ENCODE measurements around the gene SETD2.

The SETD2 gene

DNA sequence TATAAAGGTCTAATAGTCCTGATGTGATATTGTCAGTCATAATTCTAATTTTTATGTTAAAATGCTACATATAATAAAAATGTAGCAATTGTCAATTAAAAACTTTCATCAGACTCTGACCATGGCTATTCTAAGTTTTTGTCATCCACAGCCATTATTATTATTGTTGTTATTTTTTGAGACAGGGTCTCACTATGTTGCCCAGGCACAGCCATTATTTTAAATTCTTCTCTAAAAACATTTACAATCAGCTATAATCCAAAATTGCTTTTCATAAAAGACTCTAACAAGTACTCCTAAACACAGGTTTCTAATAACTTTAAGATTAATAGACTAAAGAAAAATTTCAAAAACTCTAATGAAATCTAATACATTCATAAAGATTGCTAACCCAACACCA is 41.0 kb upstream of the SETD2 start:
- ATAC-seq = no peak
- TF ChIP-seq TOX (CRISPR knock-in tag; IDR thresholded peaks at IDR 0.05; ENCODE audit: borderline replicate concordance) = no peak
- no peak for TF ChIP-seq ESRRG (CRISPR knock-in tag; IDR thresholded peaks at IDR 0.05)
- no peak for TF ChIP-seq ZC3H10 (CRISPR knock-in tag; IDR thresholded peaks at IDR 0.05)
- TF ChIP-seq, protein P1, sequence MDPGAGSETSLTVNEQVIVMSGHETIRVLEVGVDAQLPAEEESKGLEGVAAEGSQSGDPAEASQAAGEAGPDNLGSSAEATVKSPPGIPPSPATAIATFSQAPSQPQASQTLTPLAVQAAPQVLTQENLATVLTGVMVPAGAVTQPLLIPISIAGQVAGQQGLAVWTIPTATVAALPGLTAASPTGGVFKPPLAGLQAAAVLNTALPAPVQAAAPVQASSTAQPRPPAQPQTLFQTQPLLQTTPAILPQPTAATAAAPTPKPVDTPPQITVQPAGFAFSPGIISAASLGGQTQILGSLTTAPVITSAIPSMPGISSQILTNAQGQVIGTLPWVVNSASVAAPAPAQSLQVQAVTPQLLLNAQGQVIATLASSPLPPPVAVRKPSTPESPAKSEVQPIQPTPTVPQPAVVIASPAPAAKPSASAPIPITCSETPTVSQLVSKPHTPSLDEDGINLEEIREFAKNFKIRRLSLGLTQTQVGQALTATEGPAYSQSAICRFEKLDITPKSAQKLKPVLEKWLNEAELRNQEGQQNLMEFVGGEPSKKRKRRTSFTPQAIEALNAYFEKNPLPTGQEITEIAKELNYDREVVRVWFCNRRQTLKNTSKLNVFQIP (CRISPR knock-in tag; IDR thresholded peaks at IDR 0.05; ENCODE audit: borderline replicate concordance, low read depth) = no peak
- no peak for TF ChIP-seq OSR1 (CRISPR knock-in tag; IDR thresholded peaks at IDR 0.05)
- TF ChIP-seq ZFP30 (CRISPR knock-in tag; IDR thresholded peaks at IDR 0.05) = no peak
- TF ChIP-seq, protein P2, sequence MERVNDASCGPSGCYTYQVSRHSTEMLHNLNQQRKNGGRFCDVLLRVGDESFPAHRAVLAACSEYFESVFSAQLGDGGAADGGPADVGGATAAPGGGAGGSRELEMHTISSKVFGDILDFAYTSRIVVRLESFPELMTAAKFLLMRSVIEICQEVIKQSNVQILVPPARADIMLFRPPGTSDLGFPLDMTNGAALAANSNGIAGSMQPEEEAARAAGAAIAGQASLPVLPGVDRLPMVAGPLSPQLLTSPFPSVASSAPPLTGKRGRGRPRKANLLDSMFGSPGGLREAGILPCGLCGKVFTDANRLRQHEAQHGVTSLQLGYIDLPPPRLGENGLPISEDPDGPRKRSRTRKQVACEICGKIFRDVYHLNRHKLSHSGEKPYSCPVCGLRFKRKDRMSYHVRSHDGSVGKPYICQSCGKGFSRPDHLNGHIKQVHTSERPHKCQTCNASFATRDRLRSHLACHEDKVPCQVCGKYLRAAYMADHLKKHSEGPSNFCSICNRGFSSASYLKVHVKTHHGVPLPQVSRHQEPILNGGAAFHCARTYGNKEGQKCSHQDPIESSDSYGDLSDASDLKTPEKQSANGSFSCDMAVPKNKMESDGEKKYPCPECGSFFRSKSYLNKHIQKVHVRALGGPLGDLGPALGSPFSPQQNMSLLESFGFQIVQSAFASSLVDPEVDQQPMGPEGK (CRISPR knock-in tag; IDR thresholded peaks at IDR 0.05; ENCODE audit: borderline replicate concordance) = no peak
- TF ChIP-seq PPARA (CRISPR knock-in tag; IDR thresholded peaks at IDR 0.05; ENCODE audit: borderline replicate concordance) = no peak
- no peak for TF ChIP-seq BACH2 (CRISPR knock-in tag; IDR thresholded peaks at IDR 0.05; ENCODE audit: borderline replicate concordance)
- TF ChIP-seq RARB (CRISPR knock-in tag; IDR thresholded peaks at IDR 0.05) = no peak
- TF ChIP-seq CSDC2 (CRISPR knock-in tag; IDR thresholded peaks at IDR 0.05) = no peak
- TF ChIP-seq, protein P3, sequence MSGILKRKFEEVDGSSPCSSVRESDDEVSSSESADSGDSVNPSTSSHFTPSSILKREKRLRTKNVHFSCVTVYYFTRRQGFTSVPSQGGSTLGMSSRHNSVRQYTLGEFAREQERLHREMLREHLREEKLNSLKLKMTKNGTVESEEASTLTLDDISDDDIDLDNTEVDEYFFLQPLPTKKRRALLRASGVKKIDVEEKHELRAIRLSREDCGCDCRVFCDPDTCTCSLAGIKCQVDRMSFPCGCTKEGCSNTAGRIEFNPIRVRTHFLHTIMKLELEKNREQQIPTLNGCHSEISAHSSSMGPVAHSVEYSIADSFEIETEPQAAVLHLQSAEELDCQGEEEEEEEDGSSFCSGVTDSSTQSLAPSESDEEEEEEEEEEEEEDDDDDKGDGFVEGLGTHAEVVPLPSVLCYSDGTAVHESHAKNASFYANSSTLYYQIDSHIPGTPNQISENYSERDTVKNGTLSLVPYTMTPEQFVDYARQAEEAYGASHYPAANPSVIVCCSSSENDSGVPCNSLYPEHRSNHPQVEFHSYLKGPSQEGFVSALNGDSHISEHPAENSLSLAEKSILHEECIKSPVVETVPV (CRISPR knock-in tag; IDR thresholded peaks at IDR 0.05) = no peak
- TF ChIP-seq GLIS3 (CRISPR knock-in tag; IDR thresholded peaks at IDR 0.05) = no peak
- TF ChIP-seq ZFP3 (CRISPR knock-in tag; IDR thresholded peaks at IDR 0.05) = no peak
- TF ChIP-seq, protein P4, sequence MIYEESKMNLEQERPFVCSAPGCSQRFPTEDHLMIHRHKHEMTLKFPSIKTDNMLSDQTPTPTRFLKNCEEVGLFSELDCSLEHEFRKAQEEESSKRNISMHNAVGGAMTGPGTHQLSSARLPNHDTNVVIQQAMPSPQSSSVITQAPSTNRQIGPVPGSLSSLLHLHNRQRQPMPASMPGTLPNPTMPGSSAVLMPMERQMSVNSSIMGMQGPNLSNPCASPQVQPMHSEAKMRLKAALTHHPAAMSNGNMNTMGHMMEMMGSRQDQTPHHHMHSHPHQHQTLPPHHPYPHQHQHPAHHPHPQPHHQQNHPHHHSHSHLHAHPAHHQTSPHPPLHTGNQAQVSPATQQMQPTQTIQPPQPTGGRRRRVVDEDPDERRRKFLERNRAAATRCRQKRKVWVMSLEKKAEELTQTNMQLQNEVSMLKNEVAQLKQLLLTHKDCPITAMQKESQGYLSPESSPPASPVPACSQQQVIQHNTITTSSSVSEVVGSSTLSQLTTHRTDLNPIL (CRISPR knock-in tag; IDR thresholded peaks at IDR 0.05; ENCODE audit: low read depth) = no peak
- TF ChIP-seq ZNF8 (CRISPR knock-in tag; IDR thresholded peaks at IDR 0.05) = no peak
- no peak for TF ChIP-seq ZNF565 (CRISPR knock-in tag; conservative IDR thresholded peaks at IDR 0.05; ENCODE audit: low read depth)

DNA sequence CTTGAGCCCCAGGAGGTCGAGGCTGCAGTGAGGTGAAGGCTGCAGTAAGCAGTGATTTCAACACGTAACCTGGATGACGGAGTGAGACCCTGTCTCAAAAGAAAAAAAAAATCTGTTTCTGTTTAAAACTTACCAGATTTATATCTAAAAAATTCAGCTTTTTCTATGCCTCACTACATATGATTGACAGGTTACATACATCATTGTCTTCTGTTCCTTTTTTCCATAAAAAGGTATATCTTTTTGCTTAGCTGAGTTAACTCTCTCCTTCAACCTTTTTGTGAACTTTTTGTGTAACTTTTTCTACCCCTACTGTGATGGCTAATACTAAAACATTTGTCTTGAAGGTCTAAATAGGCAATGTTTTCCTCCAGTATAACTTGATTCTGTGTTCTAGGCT is 38.6 kb upstream of the SETD2 start:
- TF ChIP-seq ZNF8 (CRISPR knock-in tag; IDR thresholded peaks at IDR 0.05) (no peak), PPARA (CRISPR knock-in tag; IDR thresholded peaks at IDR 0.05; ENCODE audit: borderline replicate concordance) (no peak), TCF4 (CRISPR knock-in tag; IDR thresholded peaks at IDR 0.05; ENCODE audit: borderline replicate concordance) (no peak), ISL1 (CRISPR knock-in tag; IDR thresholded peaks at IDR 0.05) (no peak), ESRRG (CRISPR knock-in tag; IDR thresholded peaks at IDR 0.05) (no peak), GLIS3 (CRISPR knock-in tag; IDR thresholded peaks at IDR 0.05) (no peak), ZFP3 (CRISPR knock-in tag; IDR thresholded peaks at IDR 0.05) (no peak)
- ATAC-seq = no peak

DNA sequence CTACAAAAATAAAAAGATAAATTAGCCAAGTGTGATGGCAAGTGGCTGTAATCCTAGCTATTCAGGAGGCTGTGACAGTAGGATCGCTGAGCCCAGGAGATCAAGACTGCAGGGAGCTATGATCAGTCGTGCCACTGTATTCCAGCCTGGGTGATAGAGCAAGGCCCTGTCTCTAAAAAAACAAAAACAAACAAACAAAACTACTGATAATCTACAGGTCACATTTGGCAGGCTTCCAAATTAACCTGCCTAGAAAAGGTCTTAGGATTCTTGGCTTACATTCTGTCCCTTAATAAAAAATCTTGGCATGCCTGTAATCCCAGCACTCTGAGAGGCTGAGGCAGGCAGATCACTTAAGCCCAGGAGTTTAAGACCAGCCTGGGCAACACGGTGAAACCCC is 33.4 kb upstream of the SETD2 start:
- no peak for ATAC-seq
- TF ChIP-seq ZC3H10 (CRISPR knock-in tag; IDR thresholded peaks at IDR 0.05) = no peak
- no peak for TF ChIP-seq CSDC2 (CRISPR knock-in tag; IDR thresholded peaks at IDR 0.05)
- no peak for TF ChIP-seq RARB (CRISPR knock-in tag; IDR thresholded peaks at IDR 0.05)
- TF ChIP-seq ESRRG (CRISPR knock-in tag; IDR thresholded peaks at IDR 0.05) = no peak
- no peak for TF ChIP-seq BACH2 (CRISPR knock-in tag; IDR thresholded peaks at IDR 0.05; ENCODE audit: borderline replicate concordance)
- TF ChIP-seq ZFP3 (CRISPR knock-in tag; IDR thresholded peaks at IDR 0.05) = no peak
- TF ChIP-seq OSR1 (CRISPR knock-in tag; IDR thresholded peaks at IDR 0.05) = no peak
- TF ChIP-seq, protein P5, sequence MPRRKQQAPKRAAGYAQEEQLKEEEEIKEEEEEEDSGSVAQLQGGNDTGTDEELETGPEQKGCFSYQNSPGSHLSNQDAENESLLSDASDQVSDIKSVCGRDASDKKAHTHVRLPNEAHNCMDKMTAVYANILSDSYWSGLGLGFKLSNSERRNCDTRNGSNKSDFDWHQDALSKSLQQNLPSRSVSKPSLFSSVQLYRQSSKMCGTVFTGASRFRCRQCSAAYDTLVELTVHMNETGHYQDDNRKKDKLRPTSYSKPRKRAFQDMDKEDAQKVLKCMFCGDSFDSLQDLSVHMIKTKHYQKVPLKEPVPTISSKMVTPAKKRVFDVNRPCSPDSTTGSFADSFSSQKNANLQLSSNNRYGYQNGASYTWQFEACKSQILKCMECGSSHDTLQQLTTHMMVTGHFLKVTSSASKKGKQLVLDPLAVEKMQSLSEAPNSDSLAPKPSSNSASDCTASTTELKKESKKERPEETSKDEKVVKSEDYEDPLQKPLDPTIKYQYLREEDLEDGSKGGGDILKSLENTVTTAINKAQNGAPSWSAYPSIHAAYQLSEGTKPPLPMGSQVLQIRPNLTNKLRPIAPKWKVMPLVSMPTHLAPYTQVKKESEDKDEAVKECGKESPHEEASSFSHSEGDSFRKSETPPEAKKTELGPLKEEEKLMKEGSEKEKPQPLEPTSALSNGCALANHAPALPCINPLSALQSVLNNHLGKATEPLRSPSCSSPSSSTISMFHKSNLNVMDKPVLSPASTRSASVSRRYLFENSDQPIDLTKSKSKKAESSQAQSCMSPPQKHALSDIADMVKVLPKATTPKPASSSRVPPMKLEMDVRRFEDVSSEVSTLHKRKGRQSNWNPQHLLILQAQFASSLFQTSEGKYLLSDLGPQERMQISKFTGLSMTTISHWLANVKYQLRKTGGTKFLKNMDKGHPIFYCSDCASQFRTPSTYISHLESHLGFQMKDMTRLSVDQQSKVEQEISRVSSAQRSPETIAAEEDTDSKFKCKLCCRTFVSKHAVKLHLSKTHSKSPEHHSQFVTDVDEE (CRISPR knock-in tag; IDR thresholded peaks at IDR 0.05) = no peak
- no peak for TF ChIP-seq SNAI2 (CRISPR knock-in tag; IDR thresholded peaks at IDR 0.05)
- TF ChIP-seq ARNTL (CRISPR knock-in tag; IDR thresholded peaks at IDR 0.05; ENCODE audit: borderline replicate concordance, low read depth) = no peak
- TF ChIP-seq, protein P4 (CRISPR knock-in tag; IDR thresholded peaks at IDR 0.05; ENCODE audit: low read depth) = no peak
